SK-N-MC (cell line): ENCODE results near the gene FAM53B.

Experiments
- EZH2 ChIP-seq: fragments of 200-600 bp; sonication (generic); IDR thresholded peaks from one replicate; pipeline ENCODE4 v1.6.1; 2017; ENCODE audit warnings: antibody characterized with exemption
- FOXP2 ChIP-seq: optimal IDR thresholded peaks from 2 replicates; pipeline ENCODE3; 2011; ENCODE audit warnings: mild to moderate bottlenecking, moderate library complexity; ENCODE audit not compliant: insufficient read depth; ENCODE audit errors: extremely low read length, control extremely low read depth
- POLR2AphosphoS5 ChIP-seq: IDR thresholded peaks from 2 replicates; pipeline ENCODE4 v1.6.1; 2012; ENCODE audit warnings: mild to moderate bottlenecking, low read depth, low read length, borderline replicate concordance

DNA sequence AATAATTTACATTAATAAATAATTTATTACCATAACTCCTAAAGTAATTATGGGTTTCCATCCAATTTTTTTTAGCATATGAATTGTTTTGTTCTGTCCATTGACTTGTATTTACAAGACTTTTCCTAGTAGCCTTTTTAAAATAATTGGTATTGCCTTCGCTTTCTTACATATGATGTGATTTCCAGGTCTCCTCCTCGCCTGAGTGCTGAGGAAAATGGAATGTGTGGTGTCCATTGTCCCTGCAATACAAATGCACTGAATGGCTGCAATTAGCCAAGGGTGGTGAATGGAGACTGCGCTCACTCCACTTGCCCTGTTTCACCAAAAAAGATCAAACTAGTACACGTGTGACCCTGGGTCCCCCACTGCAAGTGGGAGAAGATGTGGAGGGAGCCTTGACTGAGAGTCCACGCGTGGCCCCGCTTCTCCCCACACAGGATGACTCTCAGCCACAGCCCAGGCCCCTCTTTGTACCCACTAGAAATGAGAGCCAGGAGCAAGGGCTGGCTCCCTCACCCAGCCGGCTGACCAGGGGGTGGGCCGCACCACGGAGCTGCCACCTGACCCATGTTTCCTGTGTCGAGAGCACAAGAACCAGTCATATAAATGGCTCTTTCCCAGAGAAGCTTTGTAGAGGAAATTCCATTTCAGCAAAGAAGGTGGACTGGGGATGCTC is 52.6 kb downstream of the FAM53B start:
- TF ChIP-seq POLR2AphosphoS5 = no peak
- no peak for TF ChIP-seq EZH2
- TF ChIP-seq FOXP2 = no peak
